AG08395 (cell line): ENCODE data around the gene MBD3L5.
"Not testable (repeated sequence)": the region's sequence is repeated elsewhere in the genome, so short reads cannot be mapped to it uniquely, and the experiment has no call there.

ENCODE experiments used
- DNase-seq: peaks from one replicate; pipeline ENCODE4 v3.0.0; 2012; ENCODE audit warnings: mixed read lengths, low spot score

The MBD3L5 gene

GRCh38 chr19:7030278-7030677 is at the start of gene MBD3L5:
Gene MBD3L5 (plus strand): TSS chr19:7030578. CDS start chr19:7030612, 34 bp downstream.
- not testable (repeated sequence) for DNase-seq

- no peak for DNase-seq
Observed at GRCh38 chr19:6983448-6983847, 46.9 kb upstream of the MBD3L5 start.

DNA sequence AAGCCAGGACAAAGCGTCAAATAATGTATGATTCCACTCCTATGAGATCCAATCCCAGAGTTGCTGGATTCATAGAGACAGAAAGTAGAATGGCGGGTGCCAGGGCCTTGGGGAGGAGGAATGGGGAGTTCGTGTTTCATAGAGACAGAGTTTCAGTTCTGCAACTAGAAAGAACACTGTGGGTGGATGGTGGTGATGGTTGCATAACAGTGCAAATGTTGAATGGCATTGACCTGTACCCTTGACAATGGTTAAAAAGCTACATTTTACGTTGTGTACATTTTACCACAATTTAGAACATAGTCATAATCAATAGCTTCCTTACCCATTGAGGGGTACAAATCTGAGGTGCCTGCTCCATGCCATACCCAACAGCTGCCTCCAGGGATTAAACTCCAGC is 42.5 kb upstream of the MBD3L5 start:
- no peak for DNase-seq

DNA sequence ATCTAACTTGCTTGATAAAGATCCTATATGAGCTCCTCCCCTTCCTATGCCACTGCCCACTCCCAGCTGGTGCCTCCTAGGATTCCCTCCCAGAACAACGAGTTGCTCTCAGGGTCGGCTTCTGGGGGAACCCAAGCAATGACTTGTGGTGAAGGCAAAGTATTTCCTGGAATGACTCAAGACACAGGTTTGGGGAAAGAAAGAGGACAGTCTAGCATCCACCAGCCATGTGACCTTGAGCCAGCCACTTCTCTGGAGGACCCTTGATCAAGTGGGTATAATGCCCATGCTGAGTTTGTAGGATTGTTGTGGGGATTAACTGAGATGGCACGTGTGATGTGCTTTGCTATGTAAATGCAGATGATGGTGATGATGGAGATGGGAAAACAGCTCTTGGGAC is 42.1 kb upstream of the MBD3L5 start:
- no peak for DNase-seq

- DNase-seq = no peak
Observed at GRCh38 chr19:6995054-6995453, 35.3 kb upstream of the MBD3L5 start.

DNA sequence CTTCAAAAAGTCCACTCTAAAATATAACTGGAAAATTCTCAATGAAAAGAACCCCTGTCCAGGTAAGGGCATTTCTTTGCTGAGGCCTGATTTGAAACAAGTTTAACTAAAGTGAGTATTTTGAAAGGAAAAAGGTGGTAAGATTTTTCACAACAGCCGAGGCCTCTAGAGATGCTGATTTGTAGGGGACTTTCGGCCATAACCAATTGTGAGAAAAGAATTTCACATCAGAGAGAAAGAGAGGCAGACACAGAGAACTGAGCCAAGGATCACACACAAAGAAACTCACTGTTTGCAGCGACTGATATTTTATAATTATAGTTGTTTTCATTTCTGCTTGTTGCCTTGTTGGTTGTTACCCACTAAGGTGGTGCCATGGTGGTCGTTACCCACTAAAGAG is 33.6 kb upstream of the MBD3L5 start:
- no peak for DNase-seq

GRCh38 chr19:6997679-6998445 is 32.5 kb upstream of the MBD3L5 start:
- no peak for DNase-seq

DNA sequence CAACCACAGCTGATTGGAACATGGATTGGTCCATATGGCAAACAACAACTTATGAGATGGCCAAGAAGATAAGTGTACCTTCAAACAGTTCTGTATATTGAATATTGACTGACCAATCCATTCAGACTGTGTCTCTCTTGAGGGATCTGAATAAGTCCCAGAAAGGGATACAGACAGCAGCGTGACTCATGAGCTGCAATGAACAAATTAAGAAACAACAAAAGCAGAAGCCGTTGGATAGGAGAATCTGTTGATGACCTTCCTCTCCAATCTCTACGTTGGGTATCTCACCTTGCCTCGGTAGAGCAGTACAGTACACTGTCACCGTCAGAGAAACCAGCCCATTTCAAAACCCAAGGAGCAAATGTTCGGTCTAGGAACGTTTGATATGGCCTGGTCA is 30.4 kb upstream of the MBD3L5 start:
- no peak for DNase-seq

DNA sequence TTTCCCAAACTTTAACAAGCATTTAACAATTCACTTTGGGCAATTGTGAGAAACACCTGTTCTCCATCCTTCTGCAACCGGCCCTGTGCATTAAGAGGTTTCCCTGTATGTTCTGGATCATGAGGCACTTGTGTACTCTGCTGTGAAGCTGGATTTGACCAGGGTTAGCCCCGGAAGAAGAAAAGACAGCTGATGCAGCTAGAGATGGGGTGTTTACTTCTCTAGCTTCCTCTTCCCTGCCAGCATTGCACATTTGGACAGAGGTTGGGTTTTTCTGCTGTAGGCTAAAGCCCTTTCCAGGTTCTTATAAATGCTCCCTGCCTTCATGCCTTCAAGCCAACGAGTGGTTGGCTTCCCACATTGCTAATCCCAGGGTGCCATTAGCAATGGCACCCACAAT is 30.0 kb upstream of the MBD3L5 start:
- DNase-seq = no peak

DNA sequence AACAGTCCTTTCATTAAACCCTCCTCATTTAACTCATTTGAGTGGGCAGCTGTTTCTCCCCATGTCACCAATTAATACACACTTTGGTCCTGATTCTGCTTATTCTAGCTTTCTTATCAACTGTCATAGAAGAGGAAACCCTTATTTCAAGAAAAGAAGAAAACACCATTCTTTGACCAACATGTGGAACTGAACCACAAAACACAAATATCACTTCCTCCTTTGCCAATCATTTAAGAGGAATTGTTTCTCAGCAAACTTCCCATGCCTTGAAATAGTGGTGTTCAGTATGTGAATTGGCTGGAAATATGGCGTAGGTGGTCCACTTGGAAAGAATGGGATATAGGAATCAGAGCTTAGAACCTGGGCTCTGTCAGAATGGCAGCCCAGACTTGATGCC is 29.6 kb upstream of the MBD3L5 start:
- no peak for DNase-seq

DNA sequence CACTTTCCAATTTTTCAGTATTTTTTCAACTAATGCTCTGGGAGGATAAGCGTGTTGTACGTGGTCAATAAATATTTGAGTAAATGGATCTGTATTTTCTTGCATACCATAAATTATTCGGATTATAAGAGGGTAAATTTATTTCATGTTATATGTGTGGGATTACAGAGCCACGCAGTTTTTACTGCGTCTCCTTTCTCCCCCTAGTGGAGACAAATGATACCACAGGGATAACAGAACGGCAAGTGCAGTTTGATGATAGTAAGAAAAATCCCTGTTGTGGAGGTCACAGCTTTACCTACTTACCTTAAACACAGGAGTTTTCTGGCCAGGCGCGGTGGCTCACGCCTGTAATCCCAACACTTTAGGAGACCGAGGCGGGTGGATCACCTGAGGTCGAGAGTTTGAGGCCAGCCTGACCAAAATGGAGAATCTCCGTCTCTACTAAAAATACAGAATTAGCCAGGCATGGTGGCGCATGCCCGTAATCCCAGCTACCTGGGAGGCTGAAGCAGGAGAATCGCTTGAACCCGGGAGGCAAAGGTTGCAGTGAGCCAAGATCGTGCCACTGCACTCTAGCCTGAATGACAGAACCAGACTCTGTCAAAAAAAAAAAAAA is 26.0 kb upstream of the MBD3L5 start:
- no peak for DNase-seq

DNA sequence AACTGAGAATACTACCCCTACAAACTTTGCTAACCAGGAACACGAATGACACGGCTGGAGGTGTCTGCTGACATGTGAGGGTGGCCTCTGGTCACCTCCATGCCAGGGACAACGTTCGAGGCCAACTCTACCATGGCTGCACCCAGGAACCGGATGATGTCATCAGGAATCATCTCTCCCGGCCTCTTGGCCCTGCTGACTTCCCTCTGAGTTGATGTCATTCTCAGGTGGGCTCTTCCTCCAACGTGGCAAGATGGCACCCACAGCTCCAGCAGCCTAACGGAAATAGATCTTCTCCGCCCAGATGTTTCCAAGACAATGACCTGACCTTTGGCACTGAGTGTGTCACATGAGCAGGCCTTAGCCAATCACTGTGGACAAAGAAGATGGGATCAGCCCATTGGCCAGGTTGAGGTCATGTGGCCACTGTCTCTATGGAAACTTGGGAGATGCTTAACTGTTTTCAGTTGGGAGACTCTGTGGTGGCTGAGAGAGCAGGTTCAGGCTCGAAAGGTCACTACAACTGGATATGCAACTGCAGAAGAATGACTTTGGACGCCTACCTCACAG is 24.2 kb upstream of the MBD3L5 start:
- DNase-seq = no peak

DNA sequence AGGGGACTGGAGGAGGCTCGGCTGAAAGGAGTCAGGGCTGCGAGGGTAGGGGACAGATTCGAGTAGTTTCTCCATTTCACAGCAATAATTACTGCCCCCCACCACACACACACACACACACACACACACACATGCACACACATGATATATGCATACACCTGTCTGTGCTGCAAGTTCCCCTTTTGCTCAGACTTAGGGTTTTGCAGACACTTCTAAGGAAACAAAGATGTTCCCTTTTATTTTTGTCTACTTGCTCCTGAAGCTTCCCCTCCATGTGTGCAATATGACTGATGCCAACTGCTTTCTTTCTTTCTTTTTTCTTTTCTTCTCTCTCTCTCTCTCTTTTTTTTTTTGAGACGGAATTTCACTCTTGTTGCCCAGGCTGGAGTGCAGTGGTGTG is 22.5 kb upstream of the MBD3L5 start:
- DNase-seq = no peak

GRCh38 chr19:7010722-7011593 is 19.4 kb upstream of the MBD3L5 start:
- DNase-seq = no peak

- no peak for DNase-seq
Observed at GRCh38 chr19:7013678-7014077, 16.7 kb upstream of the MBD3L5 start.

DNA sequence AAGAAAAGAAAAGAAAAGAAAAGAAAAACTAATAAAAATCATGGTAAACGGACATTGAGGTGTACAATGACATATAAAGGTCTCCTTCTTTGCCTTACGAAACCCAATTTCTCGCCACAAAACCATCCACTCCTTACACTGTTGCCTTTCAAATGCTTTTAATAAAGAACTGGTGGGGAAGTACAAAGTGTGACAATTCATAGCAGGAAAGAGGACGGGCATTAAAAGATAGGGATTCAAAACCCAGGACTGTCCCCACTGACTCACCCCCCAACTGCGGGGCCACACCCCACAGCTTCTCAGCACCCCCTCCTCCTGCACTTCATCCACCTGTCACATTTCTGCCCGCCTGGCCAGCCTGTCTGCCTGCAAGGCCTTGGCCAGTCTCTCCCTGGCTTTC is 11.6 kb upstream of the MBD3L5 start:
- no peak for DNase-seq

DNA sequence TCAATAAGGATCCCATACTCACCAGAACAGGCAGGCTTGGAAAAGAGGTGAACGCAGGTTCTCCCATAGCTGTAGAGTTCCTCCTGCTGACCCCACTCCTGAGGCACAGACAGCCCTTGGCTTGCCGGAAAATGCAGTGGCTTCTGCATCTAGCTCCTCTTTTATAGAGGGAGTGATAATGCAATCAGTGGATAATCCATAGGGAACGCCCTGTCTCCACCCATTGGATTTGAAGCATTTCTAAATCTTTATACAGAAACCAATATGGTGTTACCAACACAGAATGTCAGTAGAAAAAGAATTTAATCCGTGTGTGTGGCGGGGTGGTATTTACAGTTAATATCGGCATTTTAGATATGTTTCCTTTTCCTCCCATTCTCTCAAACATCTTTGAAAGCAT is 9.0 kb upstream of the MBD3L5 start, which contains the start of gene MBD3L2B:
Gene MBD3L2B, minus strand, starts transcription at position 101 of the 400 bp plus-strand sequence. Its CDS starts 34 bp downstream, at position 67.
- not testable (repeated sequence) for DNase-seq

GRCh38 chr19:7028790-7029189 is 1.6 kb upstream of the MBD3L5 start:
- not testable (repeated sequence) for DNase-seq

DNA sequence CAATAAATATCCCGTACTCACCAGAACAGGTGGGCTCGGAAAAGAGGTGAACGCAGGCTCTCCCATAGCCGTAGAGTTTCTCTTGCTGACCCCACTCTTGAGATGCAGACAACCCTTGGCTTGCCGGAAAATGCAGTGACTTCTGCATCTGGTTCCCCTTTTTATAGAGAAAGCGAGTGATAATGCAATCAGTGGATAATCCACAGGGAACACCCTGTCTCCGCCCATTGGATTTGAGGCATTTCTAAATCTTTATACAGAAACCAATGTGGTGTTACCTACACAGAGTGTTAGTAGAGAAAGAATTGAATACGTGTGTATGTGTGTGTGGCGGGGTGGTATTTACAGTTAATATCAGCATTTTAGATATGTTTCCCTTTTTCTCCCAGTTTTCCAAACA is 9.7 kb downstream of the MBD3L5 start, which contains the start of gene MBD3L4:
Gene MBD3L4, minus strand, starts transcription at position 101 of the 400 bp plus-strand sequence. Its CDS starts 35 bp downstream, at position 66.
- not testable (repeated sequence) for DNase-seq

DNA sequence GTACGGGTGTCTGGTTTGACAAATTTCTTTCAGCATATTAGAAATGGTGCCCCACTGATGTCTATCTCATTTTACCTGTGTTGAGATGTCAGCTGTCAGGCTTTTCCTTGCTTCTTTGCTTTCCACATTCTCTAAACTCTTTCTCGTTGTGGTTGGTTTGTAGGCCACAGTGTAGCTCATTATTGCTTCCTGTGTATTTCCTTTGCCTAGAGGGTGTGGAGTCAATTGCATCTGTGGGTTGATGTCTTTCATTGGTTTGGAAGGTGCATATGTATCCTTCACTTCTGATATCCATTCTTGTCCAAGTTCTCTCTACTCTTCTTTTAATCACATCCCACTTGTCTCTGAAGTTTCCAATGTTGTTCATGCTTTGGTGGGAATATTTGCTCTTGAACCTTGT is 11.2 kb downstream of the MBD3L5 start:
- not testable (repeated sequence) for DNase-seq

GRCh38 chr19:7049021-7049420 is 18.6 kb downstream of the MBD3L5 start, which contains the start of gene MBD3L2:
Gene MBD3L2 (plus strand): TSS chr19:7049321. CDS start chr19:7049374, 53 bp downstream.
- not testable (repeated sequence) for DNase-seq

GRCh38 chr19:7051421-7051820 is 21.0 kb downstream of the MBD3L5 start:
- not testable (repeated sequence) for DNase-seq
